ENCODE measurements around the gene B4GALT1.

DNA sequence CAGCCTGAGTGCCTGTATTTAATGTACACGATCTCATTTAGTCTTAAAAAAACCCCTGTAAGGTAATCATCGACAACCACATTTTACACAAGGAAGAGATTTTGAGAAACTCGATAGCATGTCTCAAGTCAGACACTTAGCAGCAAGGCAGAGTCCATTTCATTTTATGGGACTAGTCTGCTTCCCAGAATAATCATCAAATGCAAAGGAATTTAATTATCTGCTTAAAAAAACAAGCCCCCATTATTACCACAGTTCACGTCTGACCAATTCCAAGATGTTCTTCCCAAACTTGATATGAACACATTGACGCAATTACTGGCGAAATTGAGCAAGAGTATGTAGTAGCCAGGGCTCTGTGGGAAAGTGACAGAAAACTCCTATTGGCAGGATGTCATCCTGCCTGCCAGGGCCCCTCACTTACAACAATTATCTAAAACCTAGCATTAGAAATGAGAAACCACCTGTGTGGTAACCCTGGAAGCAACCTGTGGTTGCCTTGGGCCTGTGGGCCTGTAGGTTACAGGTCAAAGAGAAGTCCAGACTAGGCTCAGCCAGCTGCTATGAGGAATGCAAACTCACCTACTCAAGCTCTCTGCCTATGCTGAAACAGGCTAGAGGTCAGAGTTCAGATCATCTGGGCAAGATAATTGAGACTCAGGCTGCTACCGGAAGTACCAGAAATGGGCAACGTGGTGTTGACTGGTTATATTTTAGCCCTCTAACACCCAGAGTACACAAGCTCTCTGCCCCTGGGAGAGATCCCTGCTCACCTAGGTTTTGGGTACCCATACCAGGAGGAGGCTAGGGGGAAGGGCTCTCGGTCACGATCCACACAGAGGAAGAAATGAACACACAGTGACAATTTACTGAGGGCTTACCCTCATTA lies 1.6 kb downstream of the B4GALT1 start:
- no peak for TF ChIP-seq NFRKB (IDR thresholded peaks at IDR 0.05)
- no peak for TF ChIP-seq BHLHE40 (IDR thresholded peaks at IDR 0.05; ENCODE audit: borderline replicate concordance)
- no peak for TF ChIP-seq CTBP1 (IDR thresholded peaks at IDR 0.05; ENCODE audit: borderline replicate concordance)

Measured in HEK293T (cell line).